ENCODE results near the gene DNAH17. TPM values are rescaled to one million over a fixed set of nuclear protein-coding genes. Genes with fewer than 3 reads are reported as not detected.
A peak's percentile ranks its signal among the peaks of the same experiment; 100 is the strongest.

Gene DNAH17
- total and polyA plus RNA-seq, 7 experiments from 2014 or later = 0.05 to 1.5 (median 0.38) TPM

DNA sequence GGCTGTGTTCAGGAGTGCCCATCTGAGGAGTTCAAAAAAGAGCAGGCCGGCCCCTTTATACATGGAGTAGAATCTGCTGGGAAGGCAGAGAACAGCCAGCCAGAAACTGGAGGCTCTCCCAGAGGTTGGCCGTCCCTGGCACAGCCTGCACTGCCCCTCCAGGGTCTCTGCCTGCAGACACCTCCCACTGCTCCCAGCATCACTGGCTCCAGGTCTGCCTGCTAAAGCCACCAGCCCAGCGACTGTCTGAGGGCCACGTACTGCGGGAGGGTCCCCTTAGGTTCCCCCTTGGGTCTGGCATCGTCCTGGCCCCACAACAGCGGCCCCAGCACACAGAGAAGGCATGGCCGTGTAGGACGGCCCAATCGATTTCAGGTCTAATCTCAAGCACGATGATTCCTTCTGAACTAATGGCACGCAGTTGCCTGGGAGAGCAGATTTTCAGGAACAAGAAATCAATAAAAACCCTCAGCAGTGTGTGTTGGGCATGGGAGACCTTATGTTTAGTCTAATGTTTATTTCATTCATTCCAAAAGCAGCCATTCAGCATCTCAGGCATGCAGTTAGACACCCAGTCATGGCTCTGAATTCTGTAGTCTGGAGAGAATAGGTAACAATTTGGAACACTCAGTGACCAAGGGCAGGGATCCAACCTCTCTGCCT, 103.1 kb downstream of the DNAH17 start:
- ChIA-PET POLR2A (no interaction called here), CTCF (no interaction called here)
- H3K36me3 ChIP-seq (ENCODE audit: control insufficient read depth in 2 of 3, insufficient read depth in 3 of 3, low read length in 3 of 3) = no peaks in the 10 kb centered on the region
- no peak for DNase-seq
- ATAC-seq = no peak
- H3K4me3 ChIP-seq (ENCODE audit: low read length) = no peak overlapping the region
- no peaks in the 10 kb centered on the region for H3K9me3 ChIP-seq (ENCODE audit: control insufficient read depth in 2 of 3, low read length in 3 of 3)
- Mint-ChIP-seq H3K27ac (peak overlapping the region in 1 of 9 donors; percentile 71), H3K4me3 (no peak overlapping the region), H3K9me3 (peaks cover 0 to 3% (median 0%) of the 10 kb centered on the region in 11 donors), H3K4me1 (peaks cover 0 to 6% (median 0%) of the 10 kb centered on the region in 7 donors), H3K27me3 (peaks cover 0 to 5% (median 0%) of the 10 kb centered on the region in 5 donors), H3K36me3 (no peaks in the 10 kb centered on the region)
- no peak overlapping the region for H3K27ac ChIP-seq (ENCODE audit: low read depth, low read length)
- intact Hi-C loops (cut with micrococcal nuclease) = no loop called here
- no peaks in the 10 kb centered on the region for H3K27me3 ChIP-seq (ENCODE audit: control insufficient read depth in 2 of 2, insufficient read depth in 2 of 2, low read length in 2 of 2)
- peaks cover 0 to 8% of the 10 kb centered on the region in 2 donors for H3K4me1 ChIP-seq (ENCODE audit: control insufficient read depth in 2 of 2, insufficient read depth in 2 of 2, low read length in 2 of 2)

DNA sequence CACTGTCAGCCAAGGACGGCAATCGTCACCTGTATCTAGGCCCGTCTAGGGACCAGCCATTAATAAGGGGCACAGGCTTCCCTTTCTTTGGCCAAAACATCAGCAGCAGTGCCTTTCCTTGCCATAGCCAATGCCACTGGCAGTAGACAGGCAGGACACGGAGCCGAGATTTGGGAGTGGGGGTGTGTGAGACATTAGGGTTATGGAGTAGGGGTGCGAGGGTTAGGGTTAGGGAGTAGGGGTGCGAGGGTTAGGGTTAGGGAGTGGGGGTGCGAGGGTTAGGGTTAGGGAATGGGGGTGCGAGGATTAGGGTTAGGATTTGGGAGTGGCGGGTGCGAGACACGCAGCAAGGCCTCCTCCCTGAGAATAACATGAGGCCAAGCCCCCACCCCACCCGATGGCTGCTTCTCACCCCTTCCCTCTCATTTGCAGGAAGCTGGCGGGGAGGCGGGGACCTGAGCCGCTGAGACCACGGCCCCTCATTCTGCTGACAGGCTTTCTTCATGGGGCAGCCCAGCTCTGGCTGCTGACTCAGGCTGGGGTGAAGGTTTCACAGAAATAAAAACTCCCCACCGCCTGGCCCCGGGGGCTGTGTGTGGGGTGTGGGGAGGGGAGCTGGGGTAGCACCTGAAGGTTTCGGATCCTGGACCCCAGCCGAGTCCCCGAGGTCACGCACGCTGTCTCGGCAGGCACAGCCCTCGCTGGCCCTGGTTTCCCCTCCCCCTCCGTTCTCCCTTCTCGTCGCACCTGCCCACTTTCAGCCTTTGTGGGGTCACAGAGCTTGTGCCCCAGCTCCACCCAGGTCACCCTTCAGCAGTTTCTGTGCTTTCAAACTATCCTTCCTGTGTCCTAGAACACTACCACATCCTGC, 104.9 kb downstream of the DNAH17 start:
- intact Hi-C loops (cut with micrococcal nuclease) = no loop called here
- Histone ChIP-seq H3K4me1 (ENCODE audit: control insufficient read depth in 2 of 2, insufficient read depth in 2 of 2, low read length in 2 of 2) (peaks cover 0 to 8% of the 10 kb centered on the region in 2 donors), H3K4me3 (ENCODE audit: low read length) (no peak overlapping the region), H3K27me3 (ENCODE audit: control insufficient read depth in 2 of 2, insufficient read depth in 2 of 2, low read length in 2 of 2) (no peaks in the 10 kb centered on the region), H3K27ac (ENCODE audit: low read depth, low read length) (no peak overlapping the region), H3K9me3 (ENCODE audit: control insufficient read depth in 2 of 3, low read length in 3 of 3) (no peaks in the 10 kb centered on the region), H3K36me3 (ENCODE audit: control insufficient read depth in 2 of 3, insufficient read depth in 3 of 3, low read length in 3 of 3) (no peaks in the 10 kb centered on the region)
- Mint-ChIP-seq H3K9me3 (peaks cover 0 to 3% (median 0%) of the 10 kb centered on the region in 11 donors), H3K27me3 (peaks cover 0 to 5% (median 0%) of the 10 kb centered on the region in 5 donors), H3K27ac (no peak overlapping the region), H3K4me1 (peaks cover 0 to 6% (median 0%) of the 10 kb centered on the region in 7 donors), H3K4me3 (peak overlapping the region in 1 of 10 donors; percentile 8), H3K36me3 (no peaks in the 10 kb centered on the region)
- ATAC-seq = no peak
- ChIA-PET CTCF (no interaction called here), POLR2A (no interaction called here)
- no peak for DNase-seq

DNA sequence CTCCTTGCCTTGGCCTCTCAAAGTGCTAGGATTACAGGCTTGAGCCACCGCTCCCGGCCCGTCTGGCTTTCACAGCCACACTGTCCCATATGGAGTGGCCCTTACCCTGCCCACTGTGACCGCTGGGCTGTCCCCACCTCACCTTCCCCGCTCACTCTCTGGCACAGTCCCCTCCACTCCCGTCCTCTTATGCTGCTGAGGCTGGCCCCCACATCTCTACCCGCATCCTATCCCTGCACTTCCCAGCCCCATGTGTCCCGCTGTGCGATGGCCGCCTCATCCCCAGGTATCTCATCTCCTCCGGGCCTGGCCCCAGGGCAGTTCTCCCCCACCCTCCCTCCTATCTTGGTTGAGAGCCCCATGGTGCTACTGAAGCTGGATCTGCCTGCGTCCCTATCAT, 105.6 kb downstream of the DNAH17 start:
- intact Hi-C loops (cut with micrococcal nuclease) = no loop called here
- Histone ChIP-seq H3K27me3 (ENCODE audit: control insufficient read depth in 2 of 2, insufficient read depth in 2 of 2, low read length in 2 of 2) (no peaks in the 10 kb centered on the region), H3K27ac (ENCODE audit: low read depth, low read length) (no peak overlapping the region), H3K4me1 (ENCODE audit: control insufficient read depth in 2 of 2, insufficient read depth in 2 of 2, low read length in 2 of 2) (peaks cover 0 to 8% of the 10 kb centered on the region in 2 donors), H3K4me3 (ENCODE audit: low read length) (no peak overlapping the region), H3K9me3 (ENCODE audit: control insufficient read depth in 2 of 3, low read length in 3 of 3) (no peaks in the 10 kb centered on the region), H3K36me3 (ENCODE audit: control insufficient read depth in 2 of 3, insufficient read depth in 3 of 3, low read length in 3 of 3) (no peaks in the 10 kb centered on the region)
- Mint-ChIP-seq H3K36me3 (no peaks in the 10 kb centered on the region), H3K9me3 (peaks cover 0 to 3% (median 0%) of the 10 kb centered on the region in 11 donors), H3K27me3 (peaks cover 0 to 5% (median 0%) of the 10 kb centered on the region in 5 donors), H3K27ac (peak overlapping the region in 1 of 9 donors; percentile 55), H3K4me1 (peaks cover 0 to 6% (median 0%) of the 10 kb centered on the region in 7 donors), H3K4me3 (no peak overlapping the region)
- ATAC-seq = no peak
- POLR2A ChIA-PET = no interaction called here
- DNase-seq = no peak
- CTCF ChIA-PET = no interaction called here

DNA sequence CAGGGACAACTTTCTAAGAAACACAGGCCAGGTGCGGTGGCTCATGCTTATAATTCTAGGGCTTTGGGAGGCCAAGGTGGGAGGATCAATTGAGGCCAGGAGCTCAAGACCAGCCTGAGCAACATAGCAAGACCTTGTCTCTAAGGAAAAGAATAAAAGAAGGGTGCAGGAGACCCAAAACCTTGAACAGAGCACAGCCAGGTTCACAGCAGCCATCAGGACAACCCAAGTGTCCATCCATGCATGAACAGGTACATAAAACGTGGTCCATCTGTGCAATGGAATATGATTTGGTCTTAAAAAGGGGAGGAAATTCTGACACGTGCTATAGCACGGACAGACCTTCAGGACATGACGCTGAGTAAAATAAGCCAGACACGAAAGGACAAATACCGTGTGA, 107.8 kb downstream of the DNAH17 start:
- POLR2A ChIA-PET = no interaction called here

DNA sequence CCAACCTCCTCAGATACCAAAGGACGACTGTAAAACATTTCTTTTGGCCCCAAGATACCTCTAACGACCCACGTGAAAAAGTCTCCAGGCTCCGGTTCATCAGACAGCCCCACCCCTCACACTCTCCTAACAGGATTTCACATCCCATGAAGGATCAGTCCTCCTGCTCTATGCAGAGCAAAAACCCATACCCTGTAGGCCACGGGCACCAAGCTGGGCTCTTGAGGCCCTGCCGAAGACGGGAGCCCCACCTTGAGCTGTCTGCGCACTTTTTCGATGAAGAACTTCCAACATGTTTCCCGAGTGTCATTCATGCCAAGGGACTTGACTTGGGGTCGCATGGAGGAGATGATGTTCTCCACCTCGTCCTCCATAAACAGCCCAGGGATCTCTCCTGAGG, 108.8 kb downstream of the DNAH17 start:
- intact Hi-C loops (cut with micrococcal nuclease) = no loop called here

More for the DNA sequence above, 107.8 kb downstream of the DNAH17 start:
- intact Hi-C loops (cut with micrococcal nuclease) = no loop called here
- Histone ChIP-seq H3K4me3 (ENCODE audit: low read length) (no peak overlapping the region), H3K36me3 (ENCODE audit: control insufficient read depth in 2 of 3, insufficient read depth in 3 of 3, low read length in 3 of 3) (no peaks in the 10 kb centered on the region), H3K4me1 (ENCODE audit: control insufficient read depth in 2 of 2, insufficient read depth in 2 of 2, low read length in 2 of 2) (no peaks in the 10 kb centered on the region), H3K27me3 (ENCODE audit: control insufficient read depth in 2 of 2, insufficient read depth in 2 of 2, low read length in 2 of 2) (no peaks in the 10 kb centered on the region), H3K9me3 (ENCODE audit: control insufficient read depth in 2 of 3, low read length in 3 of 3) (no peaks in the 10 kb centered on the region), H3K27ac (ENCODE audit: low read depth, low read length) (no peak overlapping the region)
- Mint-ChIP-seq H3K36me3 (no peaks in the 10 kb centered on the region), H3K4me1 (peaks cover 0 to 5% (median 0%) of the 10 kb centered on the region in 7 donors), H3K9me3 (peaks cover 0 to 5% (median 0%) of the 10 kb centered on the region in 11 donors), H3K27me3 (peaks cover 0 to 5% (median 0%) of the 10 kb centered on the region in 5 donors), H3K27ac (no peak overlapping the region), H3K4me3 (no peak overlapping the region)
- DNase-seq (no peak), ATAC-seq (no peak)
- CTCF ChIA-PET = no interaction called here

DNA sequence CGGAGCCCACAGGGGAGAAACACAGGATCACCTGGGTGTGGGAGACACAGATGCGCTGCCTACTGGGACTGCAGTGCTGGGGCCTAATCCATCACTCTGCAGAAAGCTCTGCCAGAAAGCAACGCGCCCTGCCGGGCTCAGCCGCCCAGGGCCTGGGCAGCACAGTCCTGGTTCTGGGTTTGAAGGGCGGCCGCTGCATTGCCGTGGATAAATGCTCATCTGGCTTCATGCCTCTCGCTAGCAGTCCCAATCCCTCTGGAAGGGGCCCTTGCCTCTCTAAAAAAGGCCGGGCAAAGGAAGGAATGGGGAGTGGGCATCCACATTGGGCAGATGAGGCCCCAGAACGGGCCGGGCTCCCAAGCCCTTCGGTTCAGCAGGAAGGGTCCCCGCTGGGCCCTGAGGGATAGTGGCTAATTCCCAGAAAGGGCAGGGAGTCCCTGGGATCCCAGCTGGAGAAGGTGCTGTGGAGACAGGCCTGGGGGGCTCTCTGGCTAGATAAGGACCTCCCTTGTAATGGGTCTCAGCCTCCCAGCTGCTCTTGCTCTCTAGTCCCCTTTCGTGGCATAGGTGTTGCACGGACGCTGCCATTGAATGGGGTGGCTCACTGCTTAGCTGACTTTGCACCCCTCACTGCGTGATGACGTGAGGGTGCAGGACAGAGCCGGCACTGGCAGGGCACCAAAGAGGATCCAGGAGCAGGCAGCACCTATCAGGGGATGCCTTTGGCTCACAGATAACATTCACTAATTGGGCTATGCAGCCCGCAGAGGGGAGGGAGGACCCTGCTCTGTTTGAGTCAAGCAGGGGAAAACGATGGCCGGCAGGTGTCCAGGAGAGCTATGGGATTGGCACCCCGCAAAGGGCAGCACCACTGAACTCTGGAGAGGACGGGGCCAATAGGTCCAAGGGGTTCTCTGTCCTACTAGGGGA, 110.1 kb downstream of the DNAH17 start:
- H3K4me3 Mint-ChIP-seq = no peak overlapping the region
- Histone ChIP-seq H3K27ac (ENCODE audit: low read depth, low read length) (no peak overlapping the region), H3K4me1 (ENCODE audit: control insufficient read depth in 2 of 2, insufficient read depth in 2 of 2, low read length in 2 of 2) (no peaks in the 10 kb centered on the region), H3K9me3 (ENCODE audit: control insufficient read depth in 2 of 3, low read length in 3 of 3) (no peaks in the 10 kb centered on the region), H3K36me3 (ENCODE audit: control insufficient read depth in 2 of 3, insufficient read depth in 3 of 3, low read length in 3 of 3) (no peaks in the 10 kb centered on the region), H3K4me3 (ENCODE audit: low read length) (no peak overlapping the region), H3K27me3 (ENCODE audit: control insufficient read depth in 2 of 2, insufficient read depth in 2 of 2, low read length in 2 of 2) (no peaks in the 10 kb centered on the region)
- POLR2A ChIA-PET = no interaction called here
- CTCF ChIA-PET = no interaction called here
- intact Hi-C loops (cut with micrococcal nuclease) = no loop called here
- no peaks in the 10 kb centered on the region for H3K4me1 Mint-ChIP-seq
- DNase-seq = no peak
- no peak overlapping the region for H3K27ac Mint-ChIP-seq
- H3K36me3 Mint-ChIP-seq = no peaks in the 10 kb centered on the region
- H3K27me3 Mint-ChIP-seq = no peaks in the 10 kb centered on the region
- H3K9me3 Mint-ChIP-seq = peaks cover 0 to 5% (median 0%) of the 10 kb centered on the region in 11 donors
- ATAC-seq = no peak

More for the DNA sequence above, 108.8 kb downstream of the DNAH17 start:
- ATAC-seq (no peak), DNase-seq (no peak)
- no peak overlapping the region for H3K4me3 ChIP-seq (ENCODE audit: low read length)
- Mint-ChIP-seq H3K27ac (no peak overlapping the region), H3K27me3 (peaks cover 0 to 5% (median 0%) of the 10 kb centered on the region in 5 donors), H3K9me3 (peaks cover 0 to 5% (median 0%) of the 10 kb centered on the region in 11 donors), H3K4me3 (no peak overlapping the region), H3K4me1 (peaks cover 0 to 5% (median 0%) of the 10 kb centered on the region in 7 donors), H3K36me3 (no peaks in the 10 kb centered on the region)
- H3K36me3 ChIP-seq (ENCODE audit: control insufficient read depth in 2 of 3, insufficient read depth in 3 of 3, low read length in 3 of 3) = no peaks in the 10 kb centered on the region
- no peak overlapping the region for H3K27ac ChIP-seq (ENCODE audit: low read depth, low read length)
- no peaks in the 10 kb centered on the region for H3K4me1 ChIP-seq (ENCODE audit: control insufficient read depth in 2 of 2, insufficient read depth in 2 of 2, low read length in 2 of 2)
- no peaks in the 10 kb centered on the region for H3K27me3 ChIP-seq (ENCODE audit: control insufficient read depth in 2 of 2, insufficient read depth in 2 of 2, low read length in 2 of 2)
- ChIA-PET CTCF (no interaction called here), POLR2A (no interaction called here)
- H3K9me3 ChIP-seq (ENCODE audit: control insufficient read depth in 2 of 3, low read length in 3 of 3) = no peaks in the 10 kb centered on the region
